ENCODE results near the gene BTNL8.
"Not testable (repeated sequence)": the region's sequence is repeated elsewhere in the genome, so short reads cannot be mapped to it uniquely, and the experiment has no call there.

BTNL8 gene

DNA sequence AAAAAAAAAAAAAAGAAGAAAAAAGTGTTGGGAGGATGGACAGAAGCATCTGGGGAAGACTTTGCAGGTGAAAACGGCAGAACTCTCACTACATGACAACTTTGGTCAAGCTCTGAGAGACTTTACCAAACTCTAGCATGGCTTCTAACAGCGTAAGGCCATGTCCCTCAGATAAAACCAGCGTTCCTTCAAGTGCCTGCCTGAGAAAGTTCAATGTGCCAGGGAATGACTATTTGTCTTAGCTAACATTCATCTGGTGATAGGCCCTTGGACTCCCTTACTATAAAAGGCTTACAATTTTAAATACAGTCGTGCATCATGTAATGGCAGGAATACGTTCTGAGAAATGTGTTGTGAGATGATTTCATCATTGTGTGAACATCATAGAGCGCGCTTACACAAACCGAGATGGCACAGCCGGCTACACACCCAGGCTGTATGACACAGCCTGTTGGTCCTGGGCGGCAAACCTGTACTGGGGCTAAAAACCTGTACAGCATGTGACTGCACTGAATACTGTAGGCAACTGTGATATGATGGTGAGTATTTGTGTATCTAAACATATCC, 23.0 kb upstream of the BTNL8 start:
- DNase-seq, result no peak

DNA sequence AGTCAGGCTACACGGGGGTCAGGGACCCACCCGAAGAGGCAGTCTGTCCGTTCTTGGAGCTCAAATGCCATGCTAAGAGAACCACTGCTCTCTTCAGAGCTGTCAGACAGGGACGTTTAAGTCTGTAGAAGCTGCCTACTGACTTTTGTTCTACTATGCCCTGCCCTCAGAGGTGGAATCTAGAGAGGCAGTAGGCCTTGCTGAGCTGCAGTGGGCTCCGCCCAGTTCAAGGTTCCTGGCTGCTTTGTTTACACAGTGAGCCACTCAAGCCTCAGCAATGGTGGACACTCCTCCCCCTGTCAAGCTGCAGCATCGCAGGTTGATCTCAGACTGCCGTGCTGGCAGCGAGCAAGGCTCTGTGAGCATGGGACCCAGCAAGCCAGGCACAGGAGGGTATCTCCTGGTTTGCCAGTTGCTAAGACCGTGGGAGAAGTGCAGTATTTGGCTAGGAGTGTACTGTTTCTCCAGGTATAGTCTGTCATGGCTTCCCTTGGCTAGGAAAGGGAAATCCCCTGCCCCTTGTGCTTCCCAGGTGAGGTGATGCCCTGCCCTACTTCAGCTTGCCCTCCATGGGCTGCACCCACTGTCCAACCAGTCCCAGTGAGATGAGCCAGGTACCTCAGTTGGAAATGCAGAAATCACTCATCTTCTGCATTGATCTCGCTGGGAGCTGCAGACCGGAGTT, 13.0 kb upstream of the BTNL8 start:
- DNase-seq, result not testable (repeated sequence)

DNA sequence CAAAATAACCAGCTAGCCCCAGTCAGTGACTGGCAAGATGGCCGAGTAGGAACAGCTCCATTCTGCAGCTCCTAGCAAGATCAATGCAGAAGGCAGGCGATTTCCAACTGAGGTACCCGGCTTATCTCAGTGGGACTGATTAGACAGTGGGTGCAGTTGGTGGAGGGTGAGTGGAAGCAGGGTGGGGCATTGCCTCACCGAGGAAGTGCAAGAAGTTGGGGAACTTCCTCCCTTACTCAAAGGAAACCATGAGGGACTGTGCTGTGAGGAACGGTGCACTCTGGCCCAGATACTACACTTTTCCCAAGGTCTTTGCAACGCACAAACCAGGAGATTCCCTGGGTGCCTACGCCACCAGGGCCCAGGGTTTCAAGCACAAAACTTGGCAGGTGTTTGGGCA, 9.6 kb upstream of the BTNL8 start:
- no peak for DNase-seq

DNA sequence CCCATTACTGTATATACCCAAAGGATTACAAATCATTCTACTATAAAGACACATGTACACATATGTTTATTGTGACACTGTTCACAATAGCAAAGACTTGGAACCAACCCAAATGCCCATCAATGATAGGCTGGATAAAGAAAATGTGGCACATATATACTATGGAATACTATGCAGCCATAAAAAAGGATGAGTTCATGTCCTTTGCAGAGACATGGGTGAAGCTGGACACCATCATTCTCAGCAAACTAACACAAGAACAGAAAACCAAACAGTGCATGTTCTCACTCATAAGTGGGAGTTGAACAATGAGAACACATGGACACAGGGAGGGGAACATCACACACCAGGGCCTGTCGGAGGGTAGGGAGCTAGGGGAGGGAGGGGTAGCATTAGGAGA, 3.6 kb upstream of the BTNL8 start:
- DNase-seq, result not testable (repeated sequence)

DNA sequence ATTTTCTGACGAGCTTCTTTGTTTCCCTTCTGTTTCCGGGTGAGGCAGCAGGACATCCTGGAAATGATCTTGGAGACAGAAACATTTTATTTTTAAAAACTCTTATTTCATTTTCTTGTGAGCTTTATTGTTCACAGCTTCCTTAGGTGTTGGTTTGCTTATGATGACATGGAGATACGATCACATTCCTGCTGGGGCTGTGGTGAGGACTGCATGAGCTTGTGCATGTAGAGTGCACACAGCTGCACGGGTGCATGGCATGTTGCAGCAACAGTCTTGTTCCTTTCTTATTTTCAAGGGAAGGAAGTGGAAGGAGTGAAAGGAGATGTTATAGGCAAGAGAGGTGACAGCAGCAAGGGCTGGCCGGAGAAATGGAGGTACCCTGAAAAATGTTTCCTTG, 1.2 kb downstream of the BTNL8 start:
- DNase-seq, result no peak

DNA sequence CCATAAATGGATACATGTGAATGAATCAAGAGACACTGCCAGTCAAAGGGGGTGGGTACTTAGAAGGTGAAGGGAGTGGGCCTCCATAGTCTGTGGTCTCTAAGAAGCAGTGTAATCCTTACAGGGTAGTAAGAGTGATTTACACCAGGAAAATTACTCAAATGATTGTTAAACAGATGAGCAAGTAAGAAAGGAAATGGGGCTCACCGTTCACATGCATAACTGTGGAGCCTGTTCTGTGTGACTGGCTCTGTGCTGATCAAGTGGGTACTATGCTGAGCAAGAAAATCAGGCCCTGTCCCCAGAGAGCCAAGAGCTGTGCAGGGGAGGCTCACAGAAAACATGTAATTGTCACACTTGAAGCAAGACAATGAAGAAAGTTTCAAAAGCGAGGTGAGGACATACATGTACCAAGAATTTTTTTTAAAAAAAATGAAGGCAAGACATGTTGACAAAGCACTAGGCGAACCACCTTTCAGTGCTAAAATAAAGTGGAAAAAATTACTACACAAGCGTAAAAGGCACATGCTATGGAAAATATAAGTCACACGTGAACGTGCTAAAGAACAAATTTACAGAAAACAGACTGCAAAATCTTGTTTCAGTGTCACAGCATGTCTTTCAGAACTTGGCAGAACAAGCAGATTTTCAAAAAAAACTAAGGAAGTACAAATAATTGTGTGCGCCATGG, 2.5 kb downstream of the BTNL8 start:
- DNase-seq, result no peak

DNA sequence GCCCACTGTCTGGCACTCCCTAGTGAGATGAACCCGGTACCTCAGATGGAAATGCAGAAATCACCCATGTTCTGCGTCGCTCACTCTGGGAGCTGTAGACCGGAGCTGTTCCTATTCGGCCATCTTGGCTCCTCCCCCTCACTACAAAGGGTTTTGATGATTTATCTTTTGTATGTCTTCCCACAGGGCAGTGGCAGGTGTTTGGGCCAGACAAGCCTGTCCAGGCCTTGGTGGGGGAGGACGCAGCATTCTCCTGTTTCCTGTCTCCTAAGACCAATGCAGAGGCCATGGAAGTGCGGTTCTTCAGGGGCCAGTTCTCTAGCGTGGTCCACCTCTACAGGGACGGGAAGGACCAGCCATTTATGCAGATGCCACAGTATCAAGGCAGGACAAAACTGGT, 9.4 kb downstream of the BTNL8 start:
- no peak for DNase-seq

DNA sequence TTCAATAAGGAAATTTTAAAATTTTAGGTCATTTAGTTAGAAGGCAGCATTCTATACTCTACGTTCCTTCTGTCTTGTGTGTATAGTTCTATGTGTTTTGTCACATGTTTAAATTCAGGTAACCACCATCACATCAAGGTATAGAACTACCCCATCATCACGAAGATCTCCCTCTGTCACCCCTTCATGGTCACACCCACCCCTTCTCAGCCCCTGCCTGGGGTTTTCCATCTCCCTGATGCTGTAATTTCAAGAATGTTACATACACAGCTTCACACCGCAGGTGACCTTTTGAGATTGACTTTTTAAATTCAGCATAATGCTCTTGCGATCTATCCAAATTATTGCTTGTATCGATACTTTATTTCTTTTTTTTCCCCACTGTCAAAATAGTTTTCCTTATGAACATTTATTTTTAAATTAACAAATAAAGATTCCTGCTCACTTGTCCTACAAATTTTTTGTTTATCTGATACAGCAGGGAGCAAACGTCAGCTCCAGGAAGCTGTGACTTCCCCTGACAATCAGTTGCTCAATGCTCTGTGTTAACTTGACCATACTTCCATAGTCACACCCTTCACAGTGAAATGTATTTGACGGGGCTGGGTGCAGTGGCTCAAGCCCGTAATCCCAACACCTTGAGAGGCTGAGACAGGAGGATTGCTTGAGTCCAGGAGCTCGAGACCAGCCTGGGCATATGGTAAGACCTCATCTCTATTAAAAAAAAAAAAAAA, 10.2 kb downstream of the BTNL8 start:
- no peak for DNase-seq

DNA sequence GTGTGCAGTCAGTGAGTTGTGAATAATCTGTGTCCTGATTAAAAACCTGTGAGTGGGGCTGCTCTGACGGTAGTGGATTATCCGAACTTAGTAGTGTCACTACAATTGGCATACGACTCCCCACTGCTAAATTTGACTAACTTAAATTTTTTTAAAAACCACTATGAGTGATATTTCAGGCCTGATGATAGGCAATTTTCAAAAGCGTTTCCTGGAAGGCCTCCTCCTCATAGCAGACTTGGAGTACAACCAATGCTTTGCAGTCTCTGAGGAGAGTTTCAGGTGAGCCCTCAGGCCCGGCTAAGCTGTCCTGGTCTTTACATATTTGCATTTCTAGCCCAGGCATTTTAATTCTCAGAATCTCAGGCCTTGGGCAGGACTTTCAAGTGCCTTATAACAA, 10.8 kb downstream of the BTNL8 start:
- DNase-seq, result no peak

DNA sequence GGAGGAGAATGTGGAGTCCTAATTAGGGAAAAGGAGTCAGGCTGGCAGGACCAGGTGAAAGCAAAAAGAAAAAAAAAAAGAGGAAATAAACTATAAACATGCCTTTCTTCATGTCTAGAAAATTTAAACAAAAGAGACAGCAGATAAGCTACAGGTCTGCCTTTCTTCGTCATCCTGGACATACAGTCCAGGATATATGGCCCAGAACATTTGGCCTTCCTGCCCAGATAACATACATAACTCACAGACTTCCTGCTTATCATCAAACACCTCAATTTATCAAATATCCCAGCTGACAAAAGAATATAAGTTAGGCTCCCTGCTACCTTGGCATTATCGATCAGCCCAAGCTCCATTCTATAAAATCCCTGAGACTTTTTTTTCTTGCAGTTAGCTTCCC, 11.2 kb downstream of the BTNL8 start:
- no peak for DNase-seq

DNA sequence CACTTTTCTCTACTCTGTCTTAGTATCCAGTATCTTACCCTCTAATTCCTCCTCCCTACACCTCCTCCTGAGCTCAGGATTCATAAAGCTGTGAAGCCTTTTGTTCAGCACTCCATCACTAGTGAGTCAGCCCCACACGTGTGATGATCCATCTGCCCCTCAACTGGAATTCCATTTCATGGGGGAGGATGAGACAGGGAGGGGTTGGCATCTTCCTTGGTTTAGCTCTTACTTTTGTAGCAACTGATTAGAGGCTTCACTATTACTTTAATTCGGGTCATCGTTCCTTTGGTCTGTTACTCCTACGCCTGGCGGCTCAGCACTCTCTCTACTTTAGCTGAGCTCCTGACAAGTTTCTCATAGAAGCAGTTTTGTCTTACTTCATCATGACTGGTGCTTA, 11.8 kb downstream of the BTNL8 start:
- DNase-seq, result no peak

DNA sequence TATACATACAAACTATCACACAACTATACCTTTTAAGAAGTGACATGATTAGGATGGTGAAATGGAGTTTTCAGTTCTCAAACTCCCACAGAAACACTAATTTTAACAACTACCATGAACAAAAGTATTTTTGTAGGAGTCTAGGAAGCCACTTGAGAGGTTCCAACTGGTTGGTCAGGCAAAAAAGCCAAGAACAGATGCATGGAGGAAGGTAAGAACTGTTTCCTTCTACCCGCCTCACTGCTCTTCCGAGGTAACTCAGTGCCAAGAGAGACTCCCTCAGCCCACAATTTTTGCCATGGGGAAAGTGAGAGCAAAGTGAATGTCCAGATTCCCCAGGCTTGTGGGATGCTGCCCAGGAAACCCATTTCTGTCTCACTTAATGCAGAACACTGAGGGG, 15.7 kb downstream of the BTNL8 start:
- no peak for DNase-seq

DNA sequence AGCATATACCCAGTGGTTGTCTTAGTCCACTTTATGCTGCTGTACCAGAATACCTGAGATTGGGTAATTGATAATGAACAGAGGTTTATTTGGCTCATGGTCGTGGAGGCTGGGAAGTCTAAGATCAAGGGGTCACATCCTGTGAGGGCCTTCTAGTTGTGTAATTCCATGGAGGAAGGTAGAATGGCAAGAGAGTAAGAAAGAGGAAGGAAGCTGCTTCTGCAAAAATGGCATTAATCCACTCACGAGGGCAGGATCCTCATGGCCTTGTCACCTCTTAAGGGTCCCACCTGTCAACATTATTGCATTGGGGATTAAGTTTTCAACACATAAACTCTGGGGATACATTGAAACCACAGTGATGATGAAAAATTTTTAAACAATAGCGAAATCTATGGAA, 17.0 kb downstream of the BTNL8 start:
- DNase-seq, result no peak

DNA sequence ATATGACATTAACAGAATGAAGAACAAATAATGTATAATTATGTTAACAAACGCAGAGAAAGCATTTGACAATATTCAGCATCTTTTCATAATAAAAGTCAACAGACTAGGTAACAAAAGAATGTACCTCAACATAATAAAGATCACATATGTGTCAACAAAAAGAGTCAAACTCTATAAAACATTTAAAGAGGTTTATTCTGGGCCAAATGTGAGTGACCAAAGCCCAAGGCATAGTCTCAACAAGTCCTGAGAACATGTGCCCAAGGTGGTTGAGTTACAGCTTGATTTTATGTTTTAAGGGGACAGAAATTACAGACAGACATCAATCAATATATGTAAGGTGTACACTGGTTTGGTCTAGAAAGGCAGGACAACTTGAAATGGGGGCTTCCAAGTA, 19.4 kb downstream of the BTNL8 start:
- DNase-seq, result no peak

DNA sequence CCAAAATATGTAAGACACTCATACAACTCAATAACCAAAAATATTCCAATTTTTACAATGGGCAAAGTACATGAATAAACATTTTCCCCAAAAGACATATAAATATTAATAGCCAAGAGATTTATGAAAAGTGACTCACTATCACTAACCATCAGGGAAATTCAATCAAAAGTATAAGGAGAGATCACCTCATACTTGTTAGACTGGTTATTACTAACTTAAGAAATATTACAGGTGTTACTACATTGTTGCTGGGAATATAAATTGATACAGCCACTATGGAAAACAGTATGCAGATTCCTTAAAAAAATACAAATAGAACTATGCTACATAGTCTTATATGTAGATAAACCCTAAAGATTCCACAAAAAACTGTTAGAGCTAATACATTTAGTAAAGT, 21.8 kb downstream of the BTNL8 start:
- no peak for DNase-seq

DNA sequence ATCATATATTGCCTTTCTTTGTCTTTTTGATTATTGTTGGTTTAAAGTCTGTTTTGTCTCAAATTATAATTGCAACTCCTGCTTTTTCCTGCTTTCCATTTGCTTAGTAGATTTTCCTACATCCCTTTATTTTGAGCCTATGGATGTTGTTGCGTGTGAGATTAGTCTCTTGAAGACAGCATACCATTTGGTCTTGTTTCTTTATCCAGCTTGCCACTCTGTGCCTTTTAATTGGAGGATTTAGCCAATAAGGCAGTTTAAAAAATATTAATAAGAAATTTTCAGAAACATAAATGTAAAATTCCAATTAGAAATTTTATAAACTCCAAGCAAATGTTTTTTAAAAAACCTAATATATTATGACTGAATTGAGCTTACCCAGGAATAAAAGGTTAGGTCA, 24.0 kb downstream of the BTNL8 start:
- DNase-seq, result no peak

DNA sequence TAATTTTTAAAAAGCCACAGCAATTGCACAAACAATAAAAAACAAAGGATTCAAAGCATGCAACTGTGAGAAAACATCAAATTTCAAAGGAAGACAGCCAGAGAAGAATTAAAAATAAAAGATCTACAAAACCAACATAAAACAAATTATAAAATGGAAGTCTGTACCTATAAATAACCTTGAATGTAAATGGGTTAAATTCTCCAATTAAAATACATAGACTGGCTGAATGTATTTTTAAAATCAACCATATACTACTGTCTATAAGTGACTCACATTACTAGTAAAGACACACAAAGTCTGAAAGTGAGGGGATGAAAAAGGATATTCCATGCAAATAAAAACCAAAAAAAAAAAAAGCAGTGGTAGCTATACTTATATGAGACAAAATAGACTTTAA, 33.7 kb downstream of the BTNL8 start:
- no peak for DNase-seq

DNA sequence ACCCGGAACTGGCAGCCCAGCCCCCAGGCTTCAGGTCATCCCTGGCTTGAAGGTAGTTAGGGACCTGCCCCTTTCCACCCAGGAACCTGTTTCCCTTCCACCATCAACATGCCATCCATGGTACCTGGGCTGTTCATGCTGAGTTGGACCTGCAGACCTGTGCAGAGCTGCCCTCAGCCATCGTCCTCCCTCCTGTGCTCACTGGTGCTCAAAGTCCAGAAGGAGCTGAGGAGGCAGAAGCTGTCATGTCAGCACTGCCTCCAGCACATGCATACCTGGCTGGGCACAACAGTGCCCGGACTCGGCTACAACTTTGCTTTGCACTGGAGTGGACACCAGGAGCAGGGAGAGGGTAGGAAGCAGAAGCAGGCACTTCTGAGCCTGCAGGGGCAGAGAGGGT, 36.2 kb downstream of the BTNL8 start:
- DNase-seq, result no peak

DNA sequence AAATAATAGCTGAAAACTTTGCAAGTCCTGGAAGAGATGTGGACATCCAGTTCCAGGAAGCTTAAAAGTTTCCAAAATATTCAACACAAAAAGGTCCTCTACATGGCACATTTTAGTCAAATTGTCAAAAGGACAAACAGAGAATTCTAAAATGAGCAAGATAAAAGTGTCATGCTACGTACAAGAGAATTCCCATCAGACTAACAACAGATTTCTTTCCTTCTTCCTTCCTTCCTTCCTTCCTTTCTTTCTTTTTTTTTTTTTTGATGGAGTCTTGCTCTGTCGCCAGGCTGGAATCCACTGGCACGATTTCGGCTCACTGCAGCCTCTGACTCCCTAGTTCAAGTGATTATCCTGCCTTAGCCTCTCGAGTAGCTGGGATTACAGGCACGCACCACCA, 39.3 kb downstream of the BTNL8 start:
- no peak for DNase-seq

DNA sequence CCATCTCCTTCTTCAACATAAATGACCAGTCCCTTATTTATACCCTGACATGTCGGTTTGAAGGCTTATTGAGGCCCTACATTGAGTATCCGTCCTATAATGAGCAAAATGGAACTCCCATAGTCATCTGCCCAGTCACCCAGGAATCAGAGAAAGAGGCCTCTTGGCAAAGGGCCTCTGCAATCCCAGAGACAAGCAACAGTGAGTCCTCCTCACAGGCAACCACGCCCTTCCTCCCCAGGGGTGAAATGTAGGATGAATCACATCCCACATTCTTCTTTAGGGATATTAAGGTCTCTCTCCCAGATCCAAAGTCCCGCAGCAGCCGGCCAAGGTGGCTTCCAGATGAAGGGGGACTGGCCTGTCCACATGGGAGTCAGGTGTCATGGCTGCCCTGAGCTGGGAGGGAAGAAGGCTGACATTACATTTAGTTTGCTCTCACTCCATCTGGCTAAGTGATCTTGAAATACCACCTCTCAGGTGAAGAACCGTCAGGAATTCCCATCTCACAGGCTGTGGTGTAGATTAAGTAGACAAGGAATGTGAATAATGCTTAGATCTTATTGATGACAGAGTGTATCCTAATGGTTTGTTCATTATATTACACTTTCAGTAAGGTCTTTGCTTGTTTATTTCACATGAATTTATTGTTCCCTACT, 51.5 kb downstream of the BTNL8 start:
- no peak for DNase-seq

DNA sequence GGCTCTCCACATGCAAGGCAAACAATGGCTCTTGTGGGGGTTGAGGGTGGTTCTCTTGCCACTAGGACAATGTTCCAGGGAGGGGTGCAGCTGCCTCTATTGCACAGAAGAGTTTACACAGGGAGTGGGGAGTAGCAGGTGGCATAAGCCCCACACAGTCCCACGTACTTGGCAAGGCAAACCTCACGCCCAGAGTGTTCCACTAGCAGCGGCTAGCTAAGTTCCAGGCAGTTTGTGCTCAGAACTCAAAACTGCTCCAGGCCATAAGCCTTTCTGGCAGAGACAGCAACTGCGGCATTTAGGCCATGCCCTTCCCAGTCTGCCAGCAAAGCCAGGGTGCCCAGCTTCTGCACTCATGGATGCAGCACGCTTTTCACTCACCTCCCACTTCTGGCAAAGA, 60.7 kb downstream of the BTNL8 start:
- no peak for DNase-seq

DNA sequence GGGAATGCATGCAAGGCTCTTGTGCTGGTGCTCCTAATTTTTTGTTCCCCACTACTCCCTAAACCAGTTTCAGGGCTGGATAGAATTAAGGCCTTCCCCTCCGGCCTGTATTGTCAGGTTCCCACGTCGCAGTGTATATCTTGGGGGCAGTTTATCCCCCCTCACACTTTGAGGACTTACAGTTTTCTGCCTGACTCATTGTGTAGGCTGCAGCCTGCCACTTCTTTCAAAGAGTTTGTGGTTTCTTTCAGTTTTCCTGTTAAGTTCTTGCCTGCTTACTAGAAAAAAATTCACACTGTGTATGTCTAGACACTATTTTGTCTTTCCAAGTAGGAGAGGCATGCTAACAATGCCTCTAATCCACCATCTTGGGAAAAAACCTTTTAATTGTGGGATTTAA, 61.2 kb downstream of the BTNL8 start:
- DNase-seq, result no peak

DNA sequence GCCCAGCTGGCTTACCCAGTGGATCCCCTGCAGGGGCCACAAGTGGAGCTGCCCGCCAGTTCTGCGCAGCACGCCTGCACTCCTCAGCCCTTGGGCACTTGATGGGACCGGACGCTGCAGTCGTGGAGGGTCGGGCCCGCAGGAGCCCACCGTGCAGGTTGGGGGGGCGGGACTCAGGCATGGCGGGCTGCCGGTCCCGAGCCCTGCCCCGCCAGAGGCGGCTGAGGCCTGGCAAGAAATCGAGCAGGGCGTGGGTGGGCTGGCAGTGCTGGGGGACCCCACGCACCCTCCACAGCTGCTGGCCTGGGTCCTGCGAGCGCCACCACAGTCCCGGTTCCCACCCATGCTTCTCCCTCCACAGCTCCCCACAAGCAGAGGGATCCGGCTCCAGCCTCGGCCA, 70.4 kb downstream of the BTNL8 start:
- DNase-seq, result no peak

DNA sequence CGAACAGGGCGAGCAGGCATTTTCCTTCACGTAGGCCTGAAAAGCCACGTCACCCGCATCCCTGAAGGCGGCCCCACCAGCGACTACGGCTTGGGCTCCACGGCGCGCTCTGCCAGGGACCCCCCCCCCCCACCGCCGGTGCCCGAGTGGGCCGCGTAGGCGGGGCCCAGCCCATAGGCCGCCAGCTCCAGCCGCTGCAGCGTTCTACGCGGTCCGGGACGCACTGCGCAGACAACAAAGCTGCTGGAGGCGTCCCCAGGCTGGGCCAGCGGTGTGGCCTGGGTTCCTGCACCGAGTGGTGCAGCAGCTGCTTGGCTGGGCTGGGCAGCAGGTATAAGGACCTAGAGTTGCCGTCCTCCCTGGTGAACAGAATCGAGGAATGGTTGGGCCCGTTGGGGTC, 71.4 kb downstream of the BTNL8 start:
- no peak for DNase-seq
